Adrenal gland (tissue), 5 donors: ENCODE results near the gene KLF4.

Source experiments
- CTCF ChIP-seq, 6 experiments: fragments of 450-650 bp in 4 of 6; fragments of 200-600 bp in 2 of 6; sonication (generic) in 1 of 6; IDR thresholded peaks; 1 replicate in 5 of 6; 2 replicates in 1 of 6; pipeline versions ENCODE4 v1.5.1 to v1.8.0; 2016 to 2021; ENCODE audit warnings: antibody characterized with exemption in 6 of 6, mild to moderate bottlenecking in 2 of 6, moderate library complexity in 1 of 6
- POLR2A ChIP-seq, 2 donors: fragments of 450-650 bp; IDR thresholded peaks; one replicate each; pipeline ENCODE4 v1.6.1; 2017; ENCODE audit warnings: antibody characterized with exemption in 2 of 2, mild to moderate bottlenecking in 2 of 2, moderate library complexity in 1 of 2
- donor health status: DM: no; HTN: no; CAD: no.

DNA sequence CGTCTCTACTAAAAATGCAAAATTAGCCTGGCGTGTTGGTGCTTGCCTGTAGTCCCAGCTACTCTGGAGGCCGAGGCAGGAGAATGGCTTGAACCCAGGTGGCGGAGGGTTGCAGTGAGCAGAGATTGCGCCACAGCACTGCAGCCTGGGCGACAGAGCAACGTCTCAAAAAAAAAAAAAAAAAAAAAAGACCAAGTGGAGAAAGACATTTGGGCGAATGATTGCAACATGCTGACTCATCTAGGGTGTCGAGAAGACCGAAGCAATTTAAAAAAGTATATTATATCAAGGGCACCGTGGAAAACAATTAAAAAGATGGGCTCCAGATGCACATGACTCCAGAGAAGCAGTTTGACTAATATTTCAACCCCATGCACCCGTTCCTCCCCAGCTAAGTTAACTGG is 9.2 kb downstream of the KLF4 start:
- TF ChIP-seq CTCF (IDR thresholded peaks at IDR 0.05) (no peak), POLR2A (IDR thresholded peaks at IDR 0.05) (no peak)
